ENCODE measurements around the gene EXOC3L2.

EXOC3L2 gene

DNA sequence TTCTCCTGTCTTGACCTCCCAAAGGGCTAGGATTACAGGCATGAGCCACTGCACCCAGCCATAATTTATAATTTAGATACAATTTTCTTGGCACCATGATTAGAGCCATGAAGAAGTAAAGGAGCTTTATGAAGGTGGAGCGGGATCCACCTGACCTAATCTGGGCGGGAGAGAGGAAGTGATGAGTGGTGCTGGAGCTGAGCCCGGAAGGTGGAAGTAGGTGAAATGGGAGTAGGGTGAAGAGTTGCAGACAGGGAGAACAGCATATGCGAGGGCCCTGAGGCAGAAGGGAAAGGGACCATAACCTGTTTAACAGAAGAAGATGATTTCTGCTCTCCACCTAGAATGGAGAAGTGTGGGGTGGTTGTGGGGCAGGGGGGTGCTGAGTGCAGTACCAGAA, 62.4 kb downstream of the EXOC3L2 start:
- DNase-seq (ENCODE audit: low read depth in 2 of 2, low spot score in 1 of 2) = no peak

- DNase-seq (ENCODE audit: low read depth in 2 of 2, low spot score in 1 of 2) = no peak
Observed at GRCh38 chr19:45180936-45181335, 64.3 kb downstream of the EXOC3L2 start.

- DNase-seq (ENCODE audit: low read depth in 2 of 2, low spot score in 1 of 2) = no peak
Observed at GRCh38 chr19:45179892-45180370, 65.3 kb downstream of the EXOC3L2 start.

DNA sequence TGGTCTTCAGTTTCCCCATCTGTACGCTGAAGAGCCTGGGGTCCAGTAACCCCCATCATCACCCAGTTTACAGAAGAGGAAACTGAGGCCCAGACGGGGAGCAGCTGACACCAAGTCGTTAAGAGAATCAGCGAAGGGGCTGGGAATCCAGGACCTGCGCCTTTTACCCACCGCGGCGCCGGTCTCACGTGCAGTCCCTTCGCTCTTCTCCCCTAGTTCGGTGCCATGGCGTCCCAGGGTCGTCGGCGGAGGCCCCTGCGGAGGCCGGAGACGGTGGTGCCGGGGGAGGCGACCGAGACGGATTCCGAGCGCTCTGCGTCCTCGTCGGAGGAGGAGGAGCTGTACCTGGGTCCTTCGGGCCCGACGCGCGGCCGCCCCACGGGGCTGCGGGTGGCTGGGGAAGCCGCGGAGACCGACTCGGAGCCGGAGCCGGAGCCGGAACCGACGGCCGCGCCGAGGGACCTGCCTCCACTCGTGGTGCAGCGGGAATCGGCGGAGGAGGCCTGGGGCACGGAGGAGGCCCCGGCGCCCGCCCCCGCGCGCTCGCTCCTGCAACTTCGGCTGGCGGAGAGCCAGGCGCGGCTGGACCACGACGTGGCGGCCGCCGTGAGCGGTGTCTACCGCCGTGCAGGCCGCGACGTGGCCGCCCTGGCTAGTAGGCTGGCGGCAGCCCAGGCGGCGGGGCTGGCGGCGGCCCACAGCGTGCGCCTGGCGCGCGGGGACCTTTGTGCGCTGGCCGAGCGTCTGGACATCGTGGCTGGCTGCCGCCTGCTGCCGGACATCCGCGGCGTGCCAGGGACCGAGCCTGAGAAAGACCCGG, 65.9 kb downstream of the EXOC3L2 start:
- no peak for DNase-seq (ENCODE audit: low read depth in 2 of 2, low spot score in 1 of 2)

DNA sequence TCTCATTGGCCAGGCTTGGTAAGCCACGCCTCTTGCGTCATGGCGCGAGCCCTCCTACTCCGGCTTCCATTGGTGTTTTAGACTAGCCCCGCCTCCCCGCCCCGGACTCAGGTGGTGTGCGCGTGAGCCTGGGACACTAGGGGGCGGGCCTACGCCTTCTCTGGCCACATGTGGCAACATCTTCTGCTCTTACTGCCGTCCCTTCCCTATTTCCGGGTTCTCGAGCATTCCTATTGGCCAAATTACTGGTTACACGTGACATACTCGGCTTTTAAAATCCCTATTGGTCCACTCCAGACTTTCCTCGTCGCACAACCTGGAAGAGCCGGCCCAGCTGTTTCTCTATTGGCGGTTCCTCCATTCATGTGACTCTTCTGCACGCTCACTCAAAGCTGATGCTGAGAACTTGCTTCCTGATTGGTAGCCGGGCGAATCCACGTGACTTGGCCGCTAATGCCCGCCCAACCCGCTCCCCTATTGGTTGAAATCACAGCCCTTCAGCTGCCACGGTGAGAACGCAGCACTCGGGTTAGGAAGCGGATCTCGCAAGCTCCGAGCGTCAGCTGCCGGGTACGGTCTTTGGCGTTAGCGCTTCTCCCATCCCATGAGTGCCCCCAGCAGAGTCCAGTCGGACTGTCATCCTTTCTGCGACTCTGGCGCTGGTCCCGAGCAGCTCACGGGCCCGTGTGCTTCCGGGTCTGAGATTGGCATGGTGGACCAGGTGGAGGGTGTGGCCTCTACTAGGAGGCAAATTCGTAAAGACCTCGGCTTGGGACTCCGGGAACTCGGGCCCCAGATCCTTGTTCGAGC, 66.7 kb downstream of the EXOC3L2 start, which contains the start of gene BLOC1S3:
BLOC1S3 (plus strand) TSS at position 523 of the 810 bp plus-strand sequence. CDS start 513 bp downstream, outside the sequence.
- peak; percentile 99 for DNase-seq (ENCODE audit: low read depth in 2 of 2, low spot score in 1 of 2)

DNA sequence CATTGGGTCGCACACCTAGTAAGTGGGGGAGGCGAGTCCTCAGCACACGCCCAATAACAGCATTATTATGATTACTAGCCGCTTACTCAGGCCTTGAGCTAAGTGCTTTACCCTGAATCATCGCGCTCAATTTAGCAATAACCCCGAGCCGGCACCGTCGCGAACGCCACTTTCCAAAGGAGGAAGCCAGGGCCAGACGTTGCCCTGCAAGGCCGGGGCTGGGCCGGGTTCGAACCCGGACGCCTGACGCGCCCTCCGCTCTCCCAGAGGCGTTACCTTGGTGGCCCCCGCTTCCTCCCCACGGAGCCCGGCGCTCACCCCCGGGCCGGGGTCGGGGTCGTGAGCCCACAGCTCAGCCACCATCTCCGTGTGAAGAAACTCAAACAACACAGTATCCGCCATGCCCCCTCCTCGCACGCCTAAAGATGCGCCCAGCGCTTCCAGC, 67.4 kb downstream of the EXOC3L2 start, which contains the start of gene TRAPPC6A:
TRAPPC6A (minus strand) TSS at position 421 of the 445 bp plus-strand sequence; CDS start at position 402, 19 bp downstream.
- no peak for DNase-seq (ENCODE audit: low read depth in 2 of 2, low spot score in 1 of 2)

DNA sequence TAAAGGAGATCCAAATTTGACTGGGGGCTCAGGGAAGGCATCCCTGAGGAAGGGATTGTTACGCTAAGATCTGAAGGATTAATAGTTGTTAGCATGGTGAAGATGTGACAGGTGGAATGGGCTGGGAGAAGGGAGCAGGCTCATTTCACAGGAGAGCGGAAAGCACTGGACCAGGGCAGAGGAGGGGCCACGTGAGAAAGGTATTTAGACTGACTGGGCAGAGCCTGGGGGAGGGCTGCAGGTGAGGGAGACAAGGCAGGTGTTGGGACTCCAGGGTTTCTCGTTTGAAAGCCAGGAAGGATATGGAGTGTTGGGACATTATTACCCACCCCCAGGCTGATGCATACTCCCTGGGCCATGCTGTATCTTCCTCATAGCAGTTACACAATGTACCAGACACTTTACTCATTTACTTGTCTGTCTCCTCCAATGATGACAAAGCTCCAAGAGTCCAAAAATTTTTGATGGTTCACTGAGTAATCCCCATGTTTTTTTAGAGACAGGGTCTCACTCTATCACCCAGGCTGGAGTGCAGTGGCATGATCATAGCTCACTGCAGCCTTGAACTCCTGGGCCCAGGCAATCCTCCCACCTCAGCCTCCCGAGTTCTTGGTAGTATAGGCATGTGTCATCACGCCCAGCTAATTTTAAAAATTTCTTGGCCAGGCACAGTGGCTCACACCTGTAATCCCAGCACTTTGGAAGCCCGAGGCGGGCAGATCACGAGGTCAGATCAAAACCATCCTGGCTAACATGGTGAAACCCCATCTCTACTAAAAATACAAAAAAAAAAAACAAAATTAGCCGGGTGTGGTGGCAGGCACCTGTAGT, 69.5 kb downstream of the EXOC3L2 start:
- DNase-seq (ENCODE audit: low read depth in 2 of 2, low spot score in 1 of 2) = no peak

- no peak for DNase-seq (ENCODE audit: low read depth in 2 of 2, low spot score in 1 of 2)
Observed at GRCh38 chr19:45173816-45174215, 71.4 kb downstream of the EXOC3L2 start.

- no peak for DNase-seq (ENCODE audit: low read depth in 2 of 2, low spot score in 1 of 2)
Observed at GRCh38 chr19:45172611-45173208, 72.5 kb downstream of the EXOC3L2 start.

DNA sequence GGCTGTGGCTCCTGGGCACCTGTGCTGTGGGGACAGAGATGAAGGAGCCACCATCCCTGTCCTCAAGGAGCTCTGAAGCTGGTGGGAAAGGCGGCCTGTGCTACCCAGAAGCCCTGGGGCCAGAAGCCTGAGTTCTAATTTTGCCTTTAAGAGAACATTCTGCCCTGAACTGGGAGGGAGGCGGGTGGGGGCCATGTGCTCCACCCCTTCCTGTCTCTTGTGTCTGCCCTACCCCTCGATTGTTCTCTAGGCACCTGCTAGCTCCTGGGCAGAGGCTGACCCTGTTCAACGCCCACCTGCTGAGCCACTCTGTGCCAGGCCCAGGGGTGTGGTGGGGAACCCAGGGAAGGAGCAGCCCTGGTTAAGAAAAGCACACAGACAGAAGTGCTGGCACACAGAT, 73.0 kb downstream of the EXOC3L2 start:
- DNase-seq (ENCODE audit: low read depth in 2 of 2, low spot score in 1 of 2) = no peak

DNA sequence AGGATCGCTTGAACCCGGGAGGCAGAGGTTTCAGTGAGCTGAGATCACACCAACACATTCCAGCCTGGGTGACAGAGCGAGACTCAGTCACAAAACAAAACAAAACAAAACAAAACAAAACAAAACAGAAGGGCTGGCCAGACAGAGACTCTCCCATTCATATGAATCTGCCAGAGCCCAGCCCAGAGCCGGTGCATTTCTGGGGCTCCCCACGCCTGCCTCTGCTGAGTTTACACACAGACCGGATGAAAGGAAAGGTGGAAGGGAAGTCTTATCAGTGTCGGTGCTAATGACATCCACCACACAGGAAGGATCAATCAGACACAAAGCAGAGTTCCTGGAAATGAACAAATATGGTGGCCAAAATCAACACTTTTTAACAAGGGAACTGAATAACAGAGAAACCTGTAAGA, 74.0 kb downstream of the EXOC3L2 start:
- DNase-seq (ENCODE audit: low read depth in 2 of 2, low spot score in 1 of 2) = no peak

DNA sequence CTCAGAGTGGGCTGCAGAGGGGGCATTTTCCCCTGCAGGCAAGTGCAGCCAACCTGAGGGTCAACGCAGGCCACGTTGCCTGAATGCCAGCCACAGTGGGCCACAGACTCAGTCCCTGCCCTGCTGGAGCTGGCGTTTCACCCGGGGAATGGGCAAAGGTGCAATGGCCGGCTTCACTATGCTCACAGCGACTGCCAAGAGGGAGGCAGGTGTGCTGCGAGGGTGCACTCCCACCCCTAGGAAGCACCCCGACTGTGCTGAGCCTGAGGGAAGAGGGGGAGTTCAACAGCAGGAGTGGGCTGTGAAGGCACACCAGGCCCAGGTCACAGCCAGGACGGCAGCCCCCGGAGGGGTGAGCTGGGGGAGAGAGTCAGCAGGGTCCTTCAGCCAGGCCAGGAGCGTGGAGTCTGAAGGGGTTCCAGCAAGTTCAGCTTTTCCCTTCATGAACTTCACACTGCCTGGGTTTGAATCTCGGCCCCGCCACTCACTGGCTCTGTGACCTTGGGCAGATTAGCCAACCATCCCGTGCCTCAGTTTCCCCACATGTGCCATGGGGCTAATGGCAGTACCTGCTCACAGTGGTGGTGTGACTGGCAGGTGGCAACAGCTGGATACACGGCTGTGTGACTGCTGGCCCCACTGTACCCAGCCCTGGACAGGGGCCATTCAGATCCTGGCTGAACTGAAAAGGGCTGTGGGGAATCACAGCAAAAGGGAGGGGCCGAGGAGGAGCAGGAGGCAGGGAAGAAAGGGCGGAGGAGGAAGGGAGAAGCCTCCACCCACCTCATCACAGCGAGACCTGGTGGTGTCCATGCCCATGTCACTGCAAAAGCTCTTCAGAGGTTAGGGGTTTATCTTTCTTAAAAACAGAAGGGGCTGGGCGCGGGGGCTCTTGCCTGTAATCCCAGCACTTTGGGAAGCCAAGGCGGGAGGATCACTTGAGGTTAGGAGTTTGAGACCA, 74.8 kb downstream of the EXOC3L2 start:
- DNase-seq (ENCODE audit: low read depth in 2 of 2, low spot score in 1 of 2) = no peak

GRCh38 chr19:45169602-45170001, 75.6 kb downstream of the EXOC3L2 start:
- DNase-seq (ENCODE audit: low read depth in 2 of 2, low spot score in 1 of 2) = no peak

DNA sequence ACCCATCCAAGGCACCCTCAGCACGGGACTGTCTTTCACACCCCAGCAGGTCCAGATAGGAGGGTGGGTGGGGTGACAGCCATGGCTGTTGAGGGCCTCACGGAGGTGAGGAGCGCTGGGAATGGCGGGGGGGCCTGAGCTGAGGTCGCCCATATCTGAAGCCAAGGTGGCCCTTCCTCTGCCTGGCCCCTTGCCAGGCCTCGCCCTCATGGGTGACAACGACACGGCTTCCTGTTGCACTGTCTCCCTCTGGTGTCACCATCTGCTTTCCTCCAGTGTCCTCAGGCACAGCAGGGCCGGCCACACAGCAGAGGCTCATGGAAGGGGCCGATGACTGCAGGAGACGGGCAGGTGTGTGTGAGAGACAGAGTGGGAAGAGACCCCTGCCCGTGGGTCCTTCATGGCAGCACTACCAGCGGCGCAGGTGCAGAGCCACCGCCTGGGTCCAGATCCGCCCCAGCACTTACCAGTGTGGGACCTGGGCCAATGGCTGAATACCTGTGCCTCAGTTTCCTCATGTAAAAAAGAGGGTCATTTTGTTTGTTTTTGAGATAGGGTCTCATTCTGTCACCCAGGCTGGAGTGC, 76.3 kb downstream of the EXOC3L2 start:
- no peak for DNase-seq (ENCODE audit: low read depth in 2 of 2, low spot score in 1 of 2)

DNA sequence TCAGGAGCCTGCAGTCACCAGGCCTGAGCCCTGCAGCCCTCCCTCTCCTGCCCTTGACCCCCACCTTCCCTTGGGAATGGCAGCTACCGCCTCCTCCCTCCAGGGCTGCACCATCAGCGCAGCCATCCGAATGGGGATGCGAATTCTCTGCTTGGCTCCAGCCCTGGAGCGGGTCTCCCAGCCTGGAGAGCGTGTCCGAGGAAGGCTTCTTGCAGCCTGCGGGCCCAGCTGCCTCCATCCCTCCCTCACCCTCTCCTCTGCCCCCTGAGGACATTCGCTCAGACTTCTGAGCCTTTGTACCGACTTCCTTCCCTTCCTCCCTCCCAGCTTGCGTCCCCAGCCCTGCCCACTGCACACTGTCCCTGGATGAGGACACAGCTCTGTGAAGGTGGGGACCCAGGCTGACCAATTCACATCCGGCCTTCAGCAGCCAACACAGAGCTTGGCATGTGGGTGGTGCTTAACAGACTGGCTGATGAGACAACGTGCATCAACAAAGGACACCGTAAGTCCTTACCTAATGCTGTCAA, 78.4 kb downstream of the EXOC3L2 start:
- DNase-seq (ENCODE audit: low read depth in 2 of 2, low spot score in 1 of 2) = no peak

DNA sequence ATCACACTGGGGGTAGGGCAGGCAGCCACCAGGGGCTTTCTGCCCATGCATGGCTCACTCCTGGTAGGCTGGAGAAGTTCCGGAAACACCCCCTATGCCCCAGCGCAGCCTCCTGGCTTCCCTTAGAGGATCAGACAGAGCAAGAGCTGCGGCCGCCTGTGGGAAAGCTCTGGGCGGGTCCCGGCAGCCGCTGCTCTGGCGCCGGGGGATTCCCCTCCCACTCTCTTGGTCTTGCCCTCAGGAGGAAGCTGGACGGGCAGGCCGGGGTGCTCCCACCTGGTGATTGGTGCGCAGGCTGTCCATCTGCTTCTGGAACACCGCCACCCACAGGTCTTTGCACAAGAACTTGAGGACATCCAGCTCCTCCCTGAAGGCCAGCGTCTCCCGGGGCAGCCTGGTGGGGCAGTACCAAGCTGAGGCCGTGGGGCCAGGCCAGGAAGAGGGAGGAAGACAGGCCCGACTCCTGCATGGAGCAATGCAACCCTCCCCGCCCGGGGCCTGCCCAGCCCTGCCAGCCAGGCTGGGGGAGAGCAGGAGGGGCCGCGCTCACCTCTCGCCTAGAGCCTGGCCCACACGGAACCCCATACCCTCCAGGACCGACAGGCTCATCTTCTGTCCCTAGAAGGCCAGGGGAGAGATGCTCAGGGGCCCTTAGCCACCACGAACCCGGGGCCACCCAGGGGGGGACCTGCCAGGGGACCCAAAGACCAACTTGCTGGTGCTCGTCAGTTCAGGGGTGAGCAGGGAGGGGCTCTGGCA, 80.5 kb downstream of the EXOC3L2 start:
- no peak for DNase-seq (ENCODE audit: low read depth in 2 of 2, low spot score in 1 of 2)

DNA sequence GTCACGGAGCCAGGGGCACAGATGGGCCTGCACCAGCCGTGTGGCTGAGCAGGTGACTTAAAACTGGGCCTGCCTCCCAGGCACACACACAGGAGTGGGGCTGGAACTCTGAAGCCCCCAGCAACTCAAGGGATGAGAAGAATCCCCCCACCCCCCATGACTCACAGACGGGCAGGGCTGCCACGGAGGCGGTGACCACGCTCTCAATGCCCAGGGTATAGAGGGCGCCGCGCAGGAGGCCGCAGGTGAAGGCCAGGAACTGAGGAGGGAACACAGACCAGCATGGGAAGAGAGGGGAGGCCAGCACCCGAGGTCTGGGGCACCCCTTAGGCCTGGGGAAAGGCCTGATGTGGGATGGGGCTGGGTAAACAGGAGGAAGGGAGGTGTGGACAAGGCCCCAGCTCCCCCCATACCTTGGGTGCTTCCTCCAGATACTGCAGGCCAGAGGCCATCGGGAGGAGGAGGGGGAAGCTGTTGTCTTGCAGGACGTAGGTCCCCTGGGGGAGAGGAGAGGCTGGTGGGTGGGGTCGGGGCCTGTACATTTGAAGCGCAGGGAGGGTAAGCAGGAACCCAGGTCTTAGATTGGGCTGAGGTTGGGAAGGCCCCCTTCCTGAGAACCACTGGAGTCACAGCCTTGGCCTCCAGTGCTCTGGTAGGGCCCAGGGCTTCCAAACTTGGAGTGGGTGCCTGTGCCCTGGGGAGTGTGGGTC, 81.3 kb downstream of the EXOC3L2 start:
- DNase-seq (ENCODE audit: low read depth in 2 of 2, low spot score in 1 of 2) = no peak
